ENCODE data around the gene FAM193B.

The FAM193B gene

DNA sequence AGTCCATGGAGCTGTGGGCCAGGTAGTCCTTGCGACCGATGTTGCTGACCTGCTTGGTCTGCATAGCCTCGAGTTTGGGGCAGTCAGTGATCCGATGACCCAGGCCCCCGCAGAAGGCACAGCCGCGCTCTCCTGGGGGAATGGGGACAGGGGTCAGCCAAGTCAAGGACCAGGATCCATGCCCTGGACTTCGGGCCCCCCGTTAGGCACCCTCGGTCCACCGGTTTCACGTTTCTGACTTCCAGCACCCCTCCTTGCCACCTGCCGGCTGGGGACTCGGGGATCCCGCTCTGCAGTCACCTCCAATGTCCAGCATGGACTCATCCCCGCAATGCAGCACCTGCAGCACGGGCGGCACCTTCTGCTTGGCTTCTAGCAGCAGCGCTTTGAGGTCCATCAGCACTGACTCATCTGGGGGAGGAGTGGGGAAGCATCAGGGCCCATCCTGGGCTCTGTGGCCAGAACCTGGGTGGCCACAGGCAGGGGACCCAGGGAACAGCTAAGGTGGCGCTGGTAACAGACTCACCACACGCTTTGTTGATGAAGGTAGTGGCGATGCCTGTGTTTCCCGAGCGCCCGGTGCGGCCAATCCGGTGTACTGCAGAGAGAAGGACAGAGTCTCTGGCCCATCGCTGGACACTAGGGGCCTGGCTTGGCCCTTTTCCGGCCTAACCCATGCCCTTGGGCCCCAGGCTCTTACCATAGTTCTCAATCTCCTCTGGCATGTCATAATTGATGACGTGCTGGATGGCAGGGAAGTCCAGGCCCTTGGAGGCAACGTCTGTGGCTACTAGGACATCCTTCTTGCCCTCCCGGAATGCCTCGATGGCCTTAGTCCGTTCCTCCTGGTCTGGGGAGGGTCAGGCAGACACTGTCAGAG is 42.3 kb downstream of the FAM193B start:
- DNase-seq (ENCODE audit: low read depth), result no peak
- TF ChIP-seq, protein P1, sequence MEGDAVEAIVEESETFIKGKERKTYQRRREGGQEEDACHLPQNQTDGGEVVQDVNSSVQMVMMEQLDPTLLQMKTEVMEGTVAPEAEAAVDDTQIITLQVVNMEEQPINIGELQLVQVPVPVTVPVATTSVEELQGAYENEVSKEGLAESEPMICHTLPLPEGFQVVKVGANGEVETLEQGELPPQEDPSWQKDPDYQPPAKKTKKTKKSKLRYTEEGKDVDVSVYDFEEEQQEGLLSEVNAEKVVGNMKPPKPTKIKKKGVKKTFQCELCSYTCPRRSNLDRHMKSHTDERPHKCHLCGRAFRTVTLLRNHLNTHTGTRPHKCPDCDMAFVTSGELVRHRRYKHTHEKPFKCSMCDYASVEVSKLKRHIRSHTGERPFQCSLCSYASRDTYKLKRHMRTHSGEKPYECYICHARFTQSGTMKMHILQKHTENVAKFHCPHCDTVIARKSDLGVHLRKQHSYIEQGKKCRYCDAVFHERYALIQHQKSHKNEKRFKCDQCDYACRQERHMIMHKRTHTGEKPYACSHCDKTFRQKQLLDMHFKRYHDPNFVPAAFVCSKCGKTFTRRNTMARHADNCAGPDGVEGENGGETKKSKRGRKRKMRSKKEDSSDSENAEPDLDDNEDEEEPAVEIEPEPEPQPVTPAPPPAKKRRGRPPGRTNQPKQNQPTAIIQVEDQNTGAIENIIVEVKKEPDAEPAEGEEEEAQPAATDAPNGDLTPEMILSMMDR (conservative IDR thresholded peaks at IDR 0.05; ENCODE audit: low read depth, low read length), result no peak
- H3K4me3 ChIP-seq (ENCODE audit: low read depth, low read length), result no peak overlapping the region

DNA sequence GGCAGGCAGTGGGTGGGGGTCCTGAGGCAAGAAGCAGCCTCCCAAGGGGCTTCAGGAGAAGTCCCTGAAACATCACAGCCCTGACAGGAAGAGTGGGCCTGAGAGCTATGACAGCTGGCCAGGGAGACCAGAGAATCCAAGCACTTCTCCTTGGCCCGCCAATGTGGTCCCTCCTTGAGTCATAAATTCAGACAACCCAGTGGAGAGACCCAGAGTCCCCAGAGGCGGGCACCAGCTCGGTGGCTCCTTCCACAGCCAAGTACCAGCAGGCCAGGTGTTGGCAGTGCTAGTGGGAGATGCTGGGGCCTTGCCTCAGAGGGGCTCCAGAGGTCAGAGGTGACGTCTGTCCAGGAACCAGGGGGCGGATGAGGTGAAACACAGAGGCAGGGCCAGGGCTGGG is 43.2 kb downstream of the FAM193B start:
- TF ChIP-seq, protein P1 (conservative IDR thresholded peaks at IDR 0.05; ENCODE audit: low read depth, low read length), result no peak
- no peak for DNase-seq (ENCODE audit: low read depth)
- no peak overlapping the region for H3K4me3 ChIP-seq (ENCODE audit: low read depth, low read length)

- TF ChIP-seq, protein P1 (conservative IDR thresholded peaks at IDR 0.05; ENCODE audit: low read depth, low read length), result no peak
- no peak overlapping the region for H3K4me3 ChIP-seq (ENCODE audit: low read depth, low read length)
- DNase-seq (ENCODE audit: low read depth), result no peak
Observed at GRCh38 chr5:177510567-177511053, 43.8 kb downstream of the FAM193B start.

- TF ChIP-seq, protein P1 (conservative IDR thresholded peaks at IDR 0.05; ENCODE audit: low read depth, low read length), result no peak
- H3K4me3 ChIP-seq (ENCODE audit: low read depth, low read length), result no peak overlapping the region
- DNase-seq (ENCODE audit: low read depth), result no peak
Observed at GRCh38 chr5:177509991-177510566, 44.3 kb downstream of the FAM193B start.

DNA sequence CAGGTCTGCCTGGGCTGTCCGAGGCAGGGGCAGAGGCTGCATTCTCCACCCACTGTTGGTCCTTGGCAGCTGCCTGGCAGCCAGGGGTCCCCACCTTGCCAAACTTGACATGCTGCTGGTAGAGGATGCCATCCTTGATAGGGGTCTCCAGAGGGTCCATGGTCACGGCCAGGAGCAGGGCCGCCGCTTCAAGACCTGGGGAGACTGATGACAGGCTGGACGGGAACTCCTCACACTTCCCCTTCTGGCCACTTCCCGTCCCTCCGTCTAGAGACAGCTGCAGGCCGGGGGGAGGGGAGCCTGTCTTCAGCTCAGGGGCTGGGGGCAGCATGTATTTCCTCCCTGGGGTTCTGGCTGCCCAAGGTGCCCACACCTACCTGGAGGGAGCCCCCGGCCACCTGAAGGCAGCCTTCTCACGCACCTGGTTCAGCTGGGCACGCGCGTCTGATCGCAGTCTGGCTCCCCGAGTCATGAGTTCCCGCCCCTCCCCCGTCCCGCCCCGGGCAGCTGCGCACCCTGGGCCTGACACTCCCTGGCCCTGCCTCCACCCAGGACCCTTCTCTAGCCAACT is 44.9 kb downstream of the FAM193B start, which contains the start of gene DOK3:
Gene DOK3 (minus strand): TSS at position 446 of the 571 bp plus-strand sequence. CDS start 286 bp downstream, at position 160.
- no peak within 1 kb of the TSS for H3K4me3 ChIP-seq (ENCODE audit: low read depth, low read length)
- DNase-seq (ENCODE audit: low read depth), result no peak
- TF ChIP-seq, protein P1 (conservative IDR thresholded peaks at IDR 0.05; ENCODE audit: low read depth, low read length), result no peak

DNA sequence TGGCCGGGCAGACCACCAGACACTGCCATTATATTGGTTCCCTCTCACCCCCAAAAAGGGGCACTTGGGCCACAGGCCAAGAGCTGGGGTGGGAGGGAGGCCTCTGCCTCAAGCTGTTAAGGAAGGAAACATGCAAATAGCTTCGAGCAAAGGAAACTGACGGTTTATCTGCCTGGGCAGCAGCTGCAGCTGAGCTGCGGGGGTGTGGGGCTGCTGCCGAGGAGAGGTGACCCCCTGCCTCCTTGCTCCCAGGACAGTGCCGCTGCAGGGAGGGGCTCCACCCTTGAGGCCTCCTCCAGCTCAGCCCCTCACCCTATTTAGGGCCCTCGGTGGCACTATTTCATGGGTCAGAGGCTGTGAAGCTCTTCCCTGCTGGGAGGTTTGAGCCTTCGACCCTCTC is 45.5 kb downstream of the FAM193B start:
- TF ChIP-seq, protein P1 (conservative IDR thresholded peaks at IDR 0.05; ENCODE audit: low read depth, low read length), result no peak
- H3K4me3 ChIP-seq (ENCODE audit: low read depth, low read length), result no peak overlapping the region
- DNase-seq (ENCODE audit: low read depth), result no peak

Measured in choroid plexus epithelial cell (primary cell).